Endothelial cell (in vitro differentiated cells): Measurements from ENCODE around the gene SGSM1. TPM values are rescaled to one million over a fixed set of nuclear protein-coding genes. Genes with fewer than 3 reads are reported as not detected.

Source experiments
- DNase-seq: peaks from one replicate; pipeline ENCODE4 v3.0.0; 2021; ENCODE audit warnings: low spot score
- H3K27ac Mint-ChIP-seq: one replicate; pipeline ENCODE4 v1.8.0; 2021; ENCODE audit warnings: mixed read lengths, inconsistent platforms; ENCODE audit not compliant: unreplicated experiment
- H3K27me3 Mint-ChIP-seq: one replicate; pipeline ENCODE4 v1.8.0; 2021; ENCODE audit warnings: mild to moderate bottlenecking, moderate library complexity, mixed read lengths, inconsistent platforms; ENCODE audit not compliant: unreplicated experiment
- H3K36me3 Mint-ChIP-seq: one replicate; pipeline ENCODE4 v1.8.0; 2021; ENCODE audit warnings: mild to moderate bottlenecking, low read depth, mixed read lengths, inconsistent platforms; ENCODE audit not compliant: unreplicated experiment
- H3K4me1 Mint-ChIP-seq: one replicate; pipeline ENCODE4 v1.8.0; 2021; ENCODE audit warnings: mild to moderate bottlenecking, mixed read lengths, inconsistent platforms; ENCODE audit not compliant: unreplicated experiment
- H3K4me3 Mint-ChIP-seq: one replicate; pipeline ENCODE4 v1.8.0; 2021; ENCODE audit warnings: mild to moderate bottlenecking, mixed read lengths, inconsistent platforms; ENCODE audit not compliant: unreplicated experiment
- H3K9me3 Mint-ChIP-seq: one replicate; pipeline ENCODE4 v1.8.0; 2021; ENCODE audit warnings: mixed read lengths, inconsistent platforms; ENCODE audit not compliant: unreplicated experiment
- CTCF ChIP-seq: fragments of 200-600 bp; sonication (generic); IDR thresholded peaks from one replicate; pipeline ENCODE4 v1.5.0; 2021; ENCODE audit warnings: antibody characterized with exemption; ENCODE audit not compliant: unreplicated experiment
- total RNA-seq: library from RNA; stranded (reverse); fragmentation: NEBNext Ultra II Directional; extraction: Animal tissue kit (Norgen Biotek cat#: 25700); gene quantifications from one replicate; pipeline ENCODE4 v1.2.1, GENCODE V29; 2021; ENCODE audit not compliant: unreplicated experiment

The SGSM1 gene
- total RNA-seq, 1 donor from 2014 or later, result 2.4 TPM

- Mint-ChIP-seq H3K36me3 (no peaks in the 10 kb centered on the region), H3K4me3 (no peak overlapping the region), H3K27me3 (no peaks in the 10 kb centered on the region), H3K27ac (no peak overlapping the region), H3K9me3 (no peaks in the 10 kb centered on the region), H3K4me1 (no peaks in the 10 kb centered on the region)
- TF ChIP-seq CTCF, result no peak
- DNase-seq, result no peak
Observed at GRCh38 chr22:24920029-24920428, 114.0 kb downstream of the SGSM1 start.

GRCh38 chr22:24925586-24926427, 119.8 kb downstream of the SGSM1 start:
- DNase-seq, result no peak

GRCh38 chr22:24926428-24926725, 120.4 kb downstream of the SGSM1 start:
- no peaks in the 10 kb centered on the region for H3K9me3 Mint-ChIP-seq
- peak overlapping the region; percentile 71 for H3K27ac Mint-ChIP-seq
- no peak overlapping the region for H3K4me3 Mint-ChIP-seq

More at GRCh38 chr22:24925586-24926427, 119.8 kb downstream of the SGSM1 start:
- H3K4me1 Mint-ChIP-seq, result peaks cover 13% of the 10 kb centered on the region
- H3K36me3 Mint-ChIP-seq, result peaks cover 3% of the 10 kb centered on the region
- H3K27ac Mint-ChIP-seq, result peak overlapping the region; percentile 71
- no peak overlapping the region for H3K4me3 Mint-ChIP-seq
- H3K27me3 Mint-ChIP-seq, result peaks cover 3% of the 10 kb centered on the region
- no peak for TF ChIP-seq CTCF
- no peaks in the 10 kb centered on the region for H3K9me3 Mint-ChIP-seq

GRCh38 chr22:24926849-24927579, 121.0 kb downstream of the SGSM1 start:
- H3K27me3 Mint-ChIP-seq, result peaks cover 3% of the 10 kb centered on the region
- no peak overlapping the region for H3K27ac Mint-ChIP-seq

More at GRCh38 chr22:24926428-24926725, 120.4 kb downstream of the SGSM1 start:
- Mint-ChIP-seq H3K27me3 (peaks cover 3% of the 10 kb centered on the region), H3K36me3 (peaks cover 3% of the 10 kb centered on the region), H3K4me1 (peaks cover 17% of the 10 kb centered on the region)
- DNase-seq, result no peak
- TF ChIP-seq CTCF, result no peak

More at GRCh38 chr22:24926849-24927579, 121.0 kb downstream of the SGSM1 start:
- no peak overlapping the region for H3K4me3 Mint-ChIP-seq
- peaks cover 3% of the 10 kb centered on the region for H3K36me3 Mint-ChIP-seq
- H3K9me3 Mint-ChIP-seq, result no peaks in the 10 kb centered on the region
- DNase-seq, result no peak
- TF ChIP-seq CTCF, result no peak
- H3K4me1 Mint-ChIP-seq, result peaks cover 22% of the 10 kb centered on the region
